ENCODE measurements around the gene CLEC2L.

CLEC2L gene

DNA sequence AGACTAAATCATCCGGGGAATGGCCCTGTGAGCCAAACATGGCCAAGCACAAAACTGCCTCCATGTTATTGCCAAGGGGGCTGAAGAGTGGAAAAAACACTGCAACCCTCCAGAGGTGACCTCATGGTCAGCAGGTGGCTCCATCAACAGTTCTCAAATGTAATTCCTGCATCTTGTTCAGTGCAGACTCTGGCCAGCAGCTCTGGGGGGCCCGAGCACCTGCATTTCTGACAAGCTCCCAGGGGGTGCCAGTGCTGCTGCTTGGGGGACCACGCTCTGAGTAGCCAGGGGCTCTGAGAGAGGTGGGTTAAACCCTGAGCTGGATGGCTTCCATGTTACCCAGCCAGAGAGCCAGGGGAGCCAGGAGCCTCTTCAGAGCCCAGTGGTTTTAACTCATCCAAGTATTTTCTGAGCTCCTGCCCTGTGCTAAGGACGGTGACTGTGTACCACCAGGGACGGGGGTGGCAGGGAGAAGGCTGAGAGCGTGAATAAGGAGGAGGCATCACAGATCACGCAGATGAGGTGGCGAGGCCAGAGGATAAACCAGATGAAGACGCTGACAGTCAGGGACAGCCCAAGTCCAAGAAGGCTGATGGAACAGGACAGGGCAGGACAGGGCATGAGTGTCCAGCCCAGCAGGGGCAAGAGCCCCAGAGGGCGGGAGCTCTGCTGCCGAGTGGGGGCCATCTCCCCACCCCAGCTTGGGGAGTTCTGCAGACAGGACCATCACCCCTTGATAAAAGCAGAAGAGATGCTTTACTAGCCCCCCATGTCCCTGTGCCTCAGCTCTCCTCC is 52.9 kb downstream of the CLEC2L start:
- no peak for DNase-seq

DNA sequence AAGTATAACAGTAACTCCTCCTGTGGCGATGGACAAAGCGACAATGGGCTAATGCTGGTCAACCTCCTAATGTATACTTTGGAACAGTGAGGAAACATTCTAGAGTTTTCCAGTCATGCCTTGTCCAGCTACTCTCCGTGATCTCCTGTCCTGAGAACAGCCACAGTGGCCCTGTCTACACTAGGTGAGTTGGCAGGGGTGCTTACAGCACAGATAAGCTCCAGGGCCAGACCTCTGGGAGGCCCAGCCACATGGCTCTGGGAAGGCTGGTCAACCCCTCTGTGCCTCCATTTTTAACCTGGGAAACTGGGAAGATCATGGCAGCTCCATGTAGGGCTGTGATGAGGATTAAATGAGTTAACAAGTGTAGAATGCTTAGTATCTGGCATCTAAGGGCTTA is 57.0 kb downstream of the CLEC2L start:
- DNase-seq: no peak

DNA sequence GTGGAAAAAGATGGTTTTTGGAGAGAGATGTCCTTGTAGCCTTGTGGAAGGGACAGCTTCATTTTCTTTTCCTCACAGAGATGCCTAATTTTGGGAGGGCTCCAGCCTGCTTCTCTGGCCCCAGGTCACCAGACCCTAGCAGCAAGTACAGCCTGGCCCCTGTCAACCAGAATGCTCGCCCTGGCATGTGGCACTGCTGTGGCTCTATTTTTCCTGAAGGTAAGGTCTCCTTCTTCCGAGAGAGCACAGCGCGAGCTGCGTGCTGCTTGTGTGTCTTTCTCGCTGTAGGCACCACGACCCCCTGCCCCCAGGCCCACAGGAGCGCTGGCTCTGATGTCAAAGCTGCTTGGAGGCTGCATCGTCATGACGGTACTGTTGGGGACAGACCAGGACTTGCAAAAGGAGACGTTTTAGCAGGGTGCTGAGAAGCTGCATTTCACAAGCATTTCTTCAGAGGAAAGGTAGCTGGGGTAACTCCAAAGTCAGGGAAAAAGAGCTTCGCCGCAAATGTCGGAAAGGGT is 58.7 kb downstream of the CLEC2L start:
- no peak for DNase-seq

DNA sequence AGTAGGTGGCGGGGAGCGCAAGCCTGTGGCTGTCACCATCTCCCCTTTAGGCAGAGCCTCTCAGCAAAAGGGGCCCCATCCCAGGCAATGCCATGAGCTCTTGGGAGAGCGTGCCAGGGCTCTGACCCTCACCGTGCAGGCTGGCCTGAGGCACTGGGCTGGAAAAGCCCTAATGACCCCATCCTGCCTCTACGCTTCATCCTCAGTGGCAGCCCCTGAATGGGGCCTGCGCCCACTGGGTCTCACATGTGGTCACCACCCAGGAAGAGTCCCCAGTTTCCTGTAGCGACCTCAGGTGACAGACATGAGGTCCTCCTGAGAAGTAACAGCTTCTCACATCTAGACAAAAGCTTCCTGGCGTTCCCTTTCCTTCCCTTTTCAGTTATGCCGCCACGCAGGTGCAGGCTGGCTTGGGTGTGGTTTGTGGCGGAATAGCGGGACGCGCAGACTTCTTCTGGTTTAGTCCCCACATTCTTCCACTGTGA is 59.2 kb downstream of the CLEC2L start:
- no peak for DNase-seq

DNA sequence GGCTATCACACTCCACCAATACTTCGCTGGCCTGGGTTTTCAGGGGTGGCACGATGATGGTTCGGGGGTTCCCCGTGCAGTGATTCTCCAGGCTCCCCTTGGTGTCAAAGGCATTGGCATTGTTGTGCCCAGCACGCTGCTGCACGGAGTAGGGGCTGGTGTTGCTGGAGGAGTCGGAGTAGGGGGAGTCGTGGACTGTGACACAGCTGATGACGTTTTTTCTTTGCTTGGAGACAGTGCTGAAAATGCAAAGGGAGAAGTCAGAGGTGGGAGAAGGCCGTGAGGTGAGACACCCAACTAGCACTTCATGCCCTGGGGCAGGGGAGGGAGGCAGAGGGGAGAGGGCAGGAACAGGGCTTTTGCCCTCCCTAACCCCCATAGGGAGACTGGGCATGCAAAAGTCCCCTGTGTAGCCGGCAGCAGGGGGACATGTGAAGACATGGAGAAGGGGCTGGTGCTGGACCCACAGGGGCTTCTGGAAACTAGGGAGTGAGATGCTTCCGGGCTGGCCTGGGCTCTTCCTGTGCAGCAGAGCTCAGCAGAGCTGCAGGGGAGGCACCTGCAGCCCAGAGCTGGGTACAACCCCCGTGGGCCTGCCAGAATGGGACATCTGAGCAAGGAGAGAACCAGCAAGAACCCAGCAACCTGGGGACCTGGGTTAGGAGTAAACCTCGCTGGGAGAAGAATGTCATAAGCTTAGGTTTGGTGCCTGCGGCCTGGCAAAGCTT is 60.5 kb downstream of the CLEC2L start:
- DNase-seq: no peak

DNA sequence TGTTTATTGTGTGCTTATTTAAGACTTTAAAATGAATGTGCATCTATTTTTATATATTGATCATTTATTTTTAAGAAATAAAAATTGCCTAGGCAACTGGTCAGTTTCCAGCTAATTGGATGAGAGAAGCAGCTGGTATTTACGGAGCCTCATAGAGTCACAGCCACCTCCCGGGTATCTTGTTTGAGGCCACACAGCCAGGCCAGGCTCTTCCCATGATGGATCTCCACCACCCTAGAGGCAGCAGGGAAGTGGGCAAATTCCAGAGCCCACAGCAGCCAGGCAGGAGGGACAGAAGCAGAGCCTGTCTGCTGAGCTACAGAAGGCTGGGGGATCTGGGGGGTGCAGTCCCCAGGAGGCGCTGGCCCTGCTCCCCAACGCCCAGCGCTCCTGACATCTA is 61.6 kb downstream of the CLEC2L start:
- DNase-seq: no peak

DNA sequence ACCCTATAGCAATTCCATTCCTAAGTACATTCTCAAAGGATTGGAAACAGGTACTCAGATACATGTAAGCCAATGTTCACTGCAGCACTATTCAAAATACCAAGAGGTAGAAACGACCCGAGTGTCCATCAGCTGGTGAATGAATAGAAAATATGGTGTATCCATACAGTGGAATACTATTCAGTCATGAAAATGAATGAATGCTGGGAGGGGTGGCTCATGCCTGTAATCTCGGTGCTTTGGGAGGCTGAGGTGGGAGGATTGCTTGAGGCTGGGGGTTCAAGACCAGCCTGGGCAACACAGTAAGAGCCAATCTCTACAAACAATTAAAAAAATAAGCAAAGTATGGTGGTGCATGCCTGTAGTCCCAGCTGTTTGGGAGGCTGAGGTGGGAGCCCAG is 62.8 kb downstream of the CLEC2L start:
- DNase-seq: no peak

DNA sequence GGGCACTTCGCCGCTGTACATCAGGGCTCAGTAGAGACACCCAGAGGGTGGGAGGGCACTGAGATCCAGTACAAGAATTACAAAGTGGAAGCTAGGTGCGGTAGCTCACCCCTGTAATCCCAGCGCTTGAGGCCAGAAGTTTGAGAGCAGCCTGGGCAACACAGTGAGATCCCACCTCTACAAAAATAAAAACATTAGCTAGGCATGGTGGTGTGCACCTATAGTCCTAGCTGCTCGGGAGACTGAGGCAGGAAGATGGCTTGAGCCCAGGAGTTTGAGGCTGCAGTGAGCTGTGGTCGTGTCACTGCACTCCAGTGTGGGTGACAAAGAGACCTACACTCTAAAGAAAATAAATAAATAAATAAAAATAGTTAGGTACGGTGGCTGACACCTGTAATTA is 64.0 kb downstream of the CLEC2L start:
- no peak for DNase-seq

DNA sequence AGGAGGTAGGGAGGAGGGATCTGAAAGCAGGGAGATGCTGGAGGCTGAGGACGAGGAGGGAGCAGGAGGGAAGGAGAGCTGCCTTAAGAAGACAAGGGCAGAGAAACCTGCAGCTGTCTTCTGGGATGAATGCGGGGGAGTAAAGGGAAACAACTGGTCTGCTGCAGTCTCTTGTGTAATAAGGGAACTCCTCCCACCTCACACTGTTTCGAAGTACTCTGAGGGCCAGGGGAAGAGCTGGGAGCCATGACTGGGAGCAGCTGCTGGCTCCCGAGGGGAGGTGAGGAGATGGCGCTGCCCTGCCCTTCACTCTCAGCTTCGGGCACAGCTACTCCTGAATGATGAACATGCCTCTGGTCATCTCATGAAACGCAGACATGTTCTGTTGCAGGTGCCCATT is 65.1 kb downstream of the CLEC2L start:
- peak; percentile 85 for DNase-seq

DNA sequence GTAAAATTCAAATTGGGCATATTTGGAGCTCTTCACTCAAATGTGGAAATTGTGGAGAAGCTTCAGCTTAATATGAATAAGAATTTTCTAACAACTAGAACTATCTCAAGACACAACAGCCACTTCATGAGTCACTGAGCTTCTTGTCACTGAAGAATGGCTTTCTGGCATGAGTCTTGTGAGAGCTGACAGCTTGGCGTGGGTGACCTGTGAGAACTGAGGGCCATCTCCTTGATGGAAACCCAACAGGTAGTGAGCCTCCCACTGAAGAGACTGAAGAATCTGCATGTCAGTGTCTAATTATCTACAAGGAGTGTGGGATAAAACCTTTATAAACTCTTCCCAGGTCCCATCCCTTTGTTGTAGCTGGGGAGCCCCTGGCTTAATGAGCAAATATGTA is 66.0 kb downstream of the CLEC2L start:
- DNase-seq: no peak

DNA sequence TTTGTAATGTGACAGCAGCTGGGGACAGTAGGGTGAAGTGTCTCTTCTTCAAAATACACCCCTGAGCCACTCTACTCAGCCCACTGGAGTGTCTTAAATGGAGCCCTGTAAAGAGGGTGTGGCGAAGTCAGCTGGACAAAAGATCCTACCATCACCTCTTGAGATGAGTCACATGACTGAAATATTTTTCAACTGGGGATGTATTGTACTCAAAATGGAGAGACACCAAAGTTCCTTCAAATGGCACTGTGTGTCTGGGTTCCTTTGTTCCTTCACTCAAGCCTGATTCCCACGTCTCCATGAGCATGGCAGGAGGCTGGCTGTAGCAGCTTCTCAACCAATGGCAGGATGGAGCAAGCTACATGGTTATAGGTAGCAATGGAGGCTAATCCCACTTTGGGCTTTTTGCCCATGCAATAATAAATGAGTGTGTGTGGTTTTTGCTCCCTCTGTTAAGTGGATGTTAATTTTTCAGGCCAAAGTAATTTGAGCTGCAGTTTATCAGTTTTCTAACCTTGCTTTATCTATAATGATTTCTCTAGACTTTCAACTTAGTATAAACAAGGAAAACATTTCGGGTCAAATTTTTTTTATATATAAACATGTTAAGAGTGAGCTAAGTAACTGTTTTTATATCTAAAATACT is 68.2 kb downstream of the CLEC2L start:
- no peak for DNase-seq

DNA sequence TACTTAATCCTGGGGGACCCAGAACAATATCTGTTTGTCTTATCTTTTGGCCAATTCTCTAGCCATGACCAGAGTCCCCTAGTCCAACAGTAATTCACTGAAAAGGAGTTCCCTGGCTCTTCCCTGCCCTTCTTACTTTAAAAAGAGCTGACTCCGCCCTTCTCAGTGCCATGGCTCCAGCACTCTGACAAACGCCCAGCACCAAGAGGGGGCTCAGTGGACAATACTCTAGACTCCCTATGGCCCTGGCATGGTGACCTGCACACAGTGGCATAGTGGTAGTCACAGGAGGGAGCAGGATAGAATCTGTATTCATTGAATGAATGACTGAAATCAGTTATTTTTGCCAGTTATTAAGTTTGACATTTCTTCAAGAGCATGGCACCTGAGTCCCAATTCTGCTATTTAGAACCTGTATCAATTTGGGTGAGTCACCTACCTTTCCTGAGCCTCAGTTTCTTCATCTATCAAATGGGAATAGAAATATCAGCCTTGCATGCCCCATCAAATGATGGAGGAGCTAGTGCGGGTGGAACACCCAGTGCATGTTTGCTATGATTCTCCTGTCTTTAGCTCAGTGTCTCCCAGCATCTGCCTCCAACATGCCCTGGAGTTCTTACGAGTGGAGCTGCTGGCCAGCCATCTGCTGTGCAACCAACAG is 69.4 kb downstream of the CLEC2L start:
- DNase-seq: no peak

DNA sequence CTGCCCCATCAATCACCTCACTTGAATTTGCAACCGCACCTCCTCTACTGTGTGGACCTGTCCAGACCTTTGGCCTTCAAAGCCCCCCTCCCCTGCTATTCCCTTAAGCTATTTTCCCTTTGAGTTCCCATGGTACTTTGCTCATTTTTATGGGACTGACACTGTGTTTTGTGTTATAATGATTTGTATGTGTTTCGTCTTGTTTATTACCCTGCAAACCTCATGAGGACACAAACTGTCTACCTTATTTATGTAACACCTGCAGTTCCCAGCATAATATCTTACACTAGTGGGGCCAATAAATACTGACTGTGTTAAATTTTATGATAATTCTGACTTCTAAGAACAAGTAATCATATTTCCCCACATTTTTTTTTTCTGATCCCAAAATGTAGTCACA is 70.6 kb downstream of the CLEC2L start:
- no peak for DNase-seq
